Esophagus (tissue), 2 donors: ENCODE data around the gene PDZD2. TPM values are rescaled to one million over a fixed set of nuclear protein-coding genes. Genes with fewer than 3 reads are reported as not detected.
"Not testable (repeated sequence)": the region's sequence is repeated elsewhere in the genome, so short reads cannot be mapped to it uniquely, and the experiment has no call there.

Experiments used
- H3K27ac ChIP-seq, 2 donors: one replicate each; pipeline ENCODE4 v1.5.1; 2013; ENCODE audit warnings: low read depth in 2 of 2, mild to moderate bottlenecking in 2 of 2, inconsistent platforms in 1 of 2, low read length in 1 of 2, moderate library complexity in 1 of 2
- H3K27me3 ChIP-seq, 2 donors: one replicate each; pipeline ENCODE4 v1.6.1; 2013; ENCODE audit warnings: low read length in 2 of 2, control low read depth in 1 of 2, mild to moderate bottlenecking in 1 of 2; ENCODE audit not compliant: insufficient read depth in 2 of 2, control insufficient read depth in 1 of 2
- H3K36me3 ChIP-seq, 2 donors: one replicate each; pipeline ENCODE4 v1.6.1; 2013; ENCODE audit warnings: low read length in 1 of 2; ENCODE audit not compliant: control insufficient read depth in 2 of 2, insufficient read depth in 2 of 2
- H3K4me1 ChIP-seq, 2 donors: one replicate each; pipeline ENCODE4 v1.6.1; 2013; ENCODE audit warnings: low read length in 1 of 2; ENCODE audit not compliant: control insufficient read depth in 2 of 2, insufficient read depth in 2 of 2
- H3K4me3 ChIP-seq, 2 donors: one replicate each; pipeline ENCODE4 v1.5.1; 2013; ENCODE audit warnings: low read length in 2 of 2, mild to moderate bottlenecking in 2 of 2, low read depth in 1 of 2, moderate library complexity in 1 of 2
- H3K9me3 ChIP-seq, 2 donors: one replicate each; pipeline ENCODE4 v1.6.1; 2013; ENCODE audit warnings: mild to moderate bottlenecking in 2 of 2, low read depth in 1 of 2, low read length in 1 of 2, moderate library complexity in 1 of 2; ENCODE audit not compliant: control insufficient read depth in 2 of 2, insufficient read depth in 1 of 2
- WGBS, 2 donors: extraction: QIAGEN DNeasy Blood & Tissue Kit; methylation state at CpG; one replicate each; pipeline ENCODE4 v1.1.7; 2013; 5-methylcytosine and 5-hydroxymethylcytosine counted together
- polyA plus RNA-seq, 2 donors: library from polyadenylated mRNA; stranded (reverse); fragments of 200-250 nt; gene quantifications; one replicate each; pipeline ENCODE4 v1.2.3, GENCODE V29; 2013
- donor health status: healthy with polysubstance abuse.
- donor health status: Bipolar disorder and iron deficiency.

PDZD2 gene
- polyA plus RNA-seq, 2 donors = 6.6 to 15.3 TPM

DNA sequence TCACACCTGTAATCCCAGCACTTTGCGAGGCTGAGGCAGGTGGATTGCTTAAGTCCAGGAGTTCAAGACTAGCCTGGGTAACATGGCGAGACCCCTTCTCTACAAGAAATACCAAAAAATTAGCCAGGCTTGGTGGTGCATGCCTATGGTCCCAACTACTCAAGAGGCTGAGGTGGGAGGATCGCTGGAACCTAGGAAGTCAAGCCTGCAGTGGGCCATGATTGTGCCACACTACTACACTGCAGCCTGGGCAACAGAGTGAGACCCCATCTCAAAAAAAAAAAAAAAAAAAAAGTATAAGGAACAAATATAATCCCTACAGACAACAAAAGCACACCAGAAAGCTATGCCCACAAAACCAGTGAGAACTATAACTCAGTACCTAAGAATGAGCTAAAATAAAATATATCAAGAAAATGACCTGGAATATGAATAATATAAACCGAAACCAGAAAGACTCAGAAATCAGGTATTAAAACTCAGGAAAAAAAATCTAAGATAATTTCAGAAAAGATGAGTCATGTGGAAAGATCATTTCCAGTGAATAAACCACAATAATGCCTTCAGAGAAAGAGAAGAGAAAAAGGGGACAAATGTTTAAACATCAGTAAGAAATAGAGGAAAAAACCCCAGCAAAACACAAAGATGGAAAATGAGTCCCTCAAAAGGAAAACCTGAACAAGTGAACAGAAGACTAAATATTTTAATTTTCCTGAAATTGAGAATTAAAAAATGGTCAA is 477.8 kb downstream of the PDZD2 start:
- 95 to 96% methylated on average over 4 of the region's 4 CpGs for WGBS, 2 donors
- no peaks in the 10 kb centered on the region for H3K27me3 ChIP-seq
- H3K27ac ChIP-seq = no peak overlapping the region
- no peaks in the 10 kb centered on the region for H3K9me3 ChIP-seq
- peaks cover 5 to 7% of the 10 kb centered on the region in 2 donors for H3K36me3 ChIP-seq
- H3K4me1 ChIP-seq = peaks cover 0 to 2% of the 10 kb centered on the region in 2 donors
- H3K4me3 ChIP-seq = no peak overlapping the region

- H3K36me3 ChIP-seq, H3K9me3 ChIP-seq, H3K27ac ChIP-seq, H3K27me3 ChIP-seq, H3K4me3 ChIP-seq, H3K4me1 ChIP-seq: not testable (repeated sequence)
- 96% methylated on average over 8 of the region's 8 CpGs for WGBS, 2 donors
Measured at GRCh38 chr5:32118922-32119321, 480.0 kb downstream of the PDZD2 start.

DNA sequence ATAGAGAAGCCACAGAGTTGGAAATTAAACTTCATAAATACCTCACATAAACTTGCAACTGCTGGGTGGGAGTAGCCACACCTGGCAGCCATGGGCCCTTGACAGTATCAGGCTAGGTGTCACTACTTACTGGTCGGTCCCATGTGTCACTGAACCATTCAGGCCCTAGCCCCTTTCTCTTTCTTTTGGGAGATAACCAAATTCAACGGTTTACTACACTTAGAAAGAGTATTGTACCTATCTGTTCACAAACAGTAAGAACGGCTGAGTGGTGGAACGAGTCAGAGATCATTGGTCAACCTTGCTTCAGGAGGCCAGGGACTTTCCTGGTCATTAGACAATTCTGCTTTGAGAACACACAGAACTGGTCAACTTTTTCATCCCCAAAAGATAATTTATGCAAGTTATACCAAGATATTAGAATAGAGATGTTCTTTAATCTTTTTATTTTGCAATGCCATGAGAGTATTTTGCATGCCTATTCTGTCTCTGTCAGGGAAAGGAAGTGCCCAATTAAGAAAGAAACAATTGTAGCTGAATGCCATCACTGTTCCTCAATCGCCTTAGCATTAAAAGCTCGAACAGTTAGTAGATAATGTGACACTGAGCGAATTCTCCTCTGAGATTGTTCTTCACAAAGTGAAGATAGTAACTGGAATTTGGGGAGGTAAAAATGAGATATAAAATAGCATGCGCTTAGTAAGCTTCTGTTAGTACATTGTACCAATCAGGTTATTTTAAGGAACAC is 484.3 kb downstream of the PDZD2 start:
- WGBS, 2 donors = 88 to 92% methylated on average over 8 of the region's 8 CpGs
- Histone ChIP-seq H3K9me3 (no peaks in the 10 kb centered on the region), H3K27me3 (no peaks in the 10 kb centered on the region), H3K4me1 (peaks cover 0 to 2% of the 10 kb centered on the region in 2 donors), H3K36me3 (peaks cover 4 to 7% of the 10 kb centered on the region in 2 donors), H3K27ac (no peak overlapping the region), H3K4me3 (no peak overlapping the region)

GRCh38 chr5:32123889-32124676 is 485.2 kb downstream of the PDZD2 start:
- H3K36me3 ChIP-seq = peaks cover 4 to 7% of the 10 kb centered on the region in 2 donors
- H3K4me3 ChIP-seq = no peak overlapping the region
- WGBS, 2 donors = 83 to 86% methylated on average over 6 of the region's 6 CpGs
- H3K4me1 ChIP-seq = peaks cover 0 to 2% of the 10 kb centered on the region in 2 donors
- H3K9me3 ChIP-seq = no peaks in the 10 kb centered on the region
- no peak overlapping the region for H3K27ac ChIP-seq
- H3K27me3 ChIP-seq = no peaks in the 10 kb centered on the region

DNA sequence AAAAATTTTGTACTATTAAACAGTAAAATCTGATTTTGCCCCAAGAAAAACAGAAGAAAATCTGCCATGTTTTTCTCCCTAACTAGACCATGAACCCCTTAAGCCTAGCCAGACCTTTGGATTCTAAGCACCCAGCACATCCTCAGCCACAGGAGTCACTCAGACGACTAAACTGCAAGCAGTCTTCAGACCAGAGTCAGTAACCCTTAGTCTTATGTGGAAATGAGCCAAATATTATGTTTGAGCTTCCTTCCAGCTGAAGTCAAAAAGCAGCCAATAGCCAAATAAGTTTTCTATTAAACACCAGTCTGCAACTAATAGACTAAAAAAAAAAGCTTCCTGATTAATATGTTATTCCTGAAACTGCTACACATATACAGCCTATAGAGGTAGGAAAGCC is 487.8 kb downstream of the PDZD2 start:
- WGBS, 2 donors = 35 to 53% methylated on average over 1 of the region's 1 CpG
- H3K27me3 ChIP-seq = no peaks in the 10 kb centered on the region
- H3K27ac ChIP-seq = no peak overlapping the region
- H3K9me3 ChIP-seq = no peaks in the 10 kb centered on the region
- no peak overlapping the region for H3K4me3 ChIP-seq
- peaks cover 4 to 7% of the 10 kb centered on the region in 2 donors for H3K36me3 ChIP-seq
- peaks cover 0 to 2% of the 10 kb centered on the region in 2 donors for H3K4me1 ChIP-seq

DNA sequence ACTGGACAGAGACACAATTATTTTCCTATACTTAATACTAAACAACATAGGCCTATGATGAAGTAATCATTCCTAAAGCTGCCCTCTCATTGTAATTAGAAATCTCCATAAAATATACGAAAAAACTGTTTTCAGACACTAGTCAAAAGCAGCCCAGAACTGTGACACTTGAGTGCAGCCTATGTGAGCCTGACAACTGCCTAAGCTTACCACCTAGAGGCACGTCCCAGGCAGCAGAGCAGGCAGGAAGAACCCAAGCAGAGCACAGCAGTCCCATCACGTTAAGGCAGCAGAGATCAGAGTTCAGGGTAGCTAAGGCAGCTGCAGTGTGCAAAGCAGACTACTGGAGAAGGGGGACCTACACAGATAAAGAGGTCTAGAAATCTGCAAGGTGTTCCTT is 488.8 kb downstream of the PDZD2 start:
- peaks cover 0 to 2% of the 10 kb centered on the region in 2 donors for H3K4me1 ChIP-seq

GRCh38 chr5:32129074-32129598 is 490.2 kb downstream of the PDZD2 start:
- Histone ChIP-seq H3K9me3 (no peaks in the 10 kb centered on the region), H3K4me1 (peaks cover 0 to 2% of the 10 kb centered on the region in 2 donors), H3K36me3 (peaks cover 0 to 3% of the 10 kb centered on the region in 2 donors), H3K4me3 (no peak overlapping the region), H3K27me3 (no peaks in the 10 kb centered on the region), H3K27ac (no peak overlapping the region)
- 68 to 80% methylated on average over 7 of the region's 7 CpGs for WGBS, 2 donors

More for the DNA sequence above, 488.8 kb downstream of the PDZD2 start:
- Histone ChIP-seq H3K36me3 (peaks cover 3 to 4% of the 10 kb centered on the region in 2 donors), H3K9me3 (no peaks in the 10 kb centered on the region), H3K4me3 (no peak overlapping the region), H3K27me3 (no peaks in the 10 kb centered on the region), H3K27ac (no peak overlapping the region)
- WGBS, 2 donors = 72 to 80% methylated on average over 3 of the region's 3 CpGs

DNA sequence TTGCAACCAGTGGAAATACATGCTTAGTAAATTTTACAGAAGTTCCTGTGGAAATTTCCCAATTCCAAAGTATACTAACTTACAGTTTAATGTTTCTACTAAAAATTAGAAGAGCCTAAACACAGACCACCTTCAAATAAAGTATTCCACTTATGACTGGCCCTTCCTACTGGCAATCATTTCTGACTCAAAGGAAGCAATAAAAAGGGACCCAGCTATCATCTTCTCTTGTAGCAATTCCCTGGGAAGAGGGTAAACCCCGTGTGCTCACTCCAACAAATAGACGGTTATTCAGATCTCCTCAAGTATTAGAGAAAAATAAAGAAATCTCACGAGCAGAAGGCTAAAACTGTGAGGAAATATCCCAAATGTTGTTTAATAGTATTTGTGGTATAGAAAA is 491.9 kb downstream of the PDZD2 start:
- WGBS, 2 donors = 83 to 87% methylated on average over 3 of the region's 3 CpGs
- Histone ChIP-seq H3K4me1 (peaks cover 0 to 2% of the 10 kb centered on the region in 2 donors), H3K4me3 (no peak overlapping the region), H3K36me3 (peaks cover 0 to 3% of the 10 kb centered on the region in 2 donors), H3K27ac (no peak overlapping the region), H3K9me3 (no peaks in the 10 kb centered on the region), H3K27me3 (no peaks in the 10 kb centered on the region)

- no peaks in the 10 kb centered on the region for H3K9me3 ChIP-seq
- no peak overlapping the region for H3K27ac ChIP-seq
- no peaks in the 10 kb centered on the region for H3K36me3 ChIP-seq
- peaks cover 0 to 2% of the 10 kb centered on the region in 2 donors for H3K4me1 ChIP-seq
- H3K4me3 ChIP-seq = no peak overlapping the region
- H3K27me3 ChIP-seq = no peaks in the 10 kb centered on the region
- WGBS, 2 donors = 84 to 88% methylated on average over 1 of the region's 1 CpG
Measured at GRCh38 chr5:32131604-32132003, 492.7 kb downstream of the PDZD2 start.
